ENCODE measurements around the gene LYPD5. TPM values are rescaled to one million over a fixed set of nuclear protein-coding genes. Genes with fewer than 3 reads are reported as not detected.

The LYPD5 gene
- total RNA-seq, 4 donors from 2014 or later, result 48.5 to 114 (median 98.5) TPM

DNA sequence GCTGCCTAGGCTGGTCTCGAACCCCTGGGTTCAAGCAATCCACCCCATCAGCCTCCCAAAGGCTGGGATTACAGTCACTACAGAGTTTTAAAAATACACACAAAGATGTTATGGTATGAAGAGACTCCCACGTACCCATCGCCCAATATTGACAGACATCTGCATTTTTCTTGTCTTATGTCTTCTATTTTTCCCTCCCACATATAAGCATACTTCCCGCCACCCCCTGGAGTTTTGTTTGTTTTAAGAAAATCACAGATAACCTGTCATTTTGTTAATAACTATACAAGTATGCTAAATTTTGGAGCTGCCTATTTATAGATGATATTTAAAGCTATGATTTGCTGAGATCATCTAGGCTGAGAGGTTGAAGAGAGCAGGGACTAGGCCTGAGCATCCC, 41.3 kb downstream of the LYPD5 start:
- TF ChIP-seq, protein P1, sequence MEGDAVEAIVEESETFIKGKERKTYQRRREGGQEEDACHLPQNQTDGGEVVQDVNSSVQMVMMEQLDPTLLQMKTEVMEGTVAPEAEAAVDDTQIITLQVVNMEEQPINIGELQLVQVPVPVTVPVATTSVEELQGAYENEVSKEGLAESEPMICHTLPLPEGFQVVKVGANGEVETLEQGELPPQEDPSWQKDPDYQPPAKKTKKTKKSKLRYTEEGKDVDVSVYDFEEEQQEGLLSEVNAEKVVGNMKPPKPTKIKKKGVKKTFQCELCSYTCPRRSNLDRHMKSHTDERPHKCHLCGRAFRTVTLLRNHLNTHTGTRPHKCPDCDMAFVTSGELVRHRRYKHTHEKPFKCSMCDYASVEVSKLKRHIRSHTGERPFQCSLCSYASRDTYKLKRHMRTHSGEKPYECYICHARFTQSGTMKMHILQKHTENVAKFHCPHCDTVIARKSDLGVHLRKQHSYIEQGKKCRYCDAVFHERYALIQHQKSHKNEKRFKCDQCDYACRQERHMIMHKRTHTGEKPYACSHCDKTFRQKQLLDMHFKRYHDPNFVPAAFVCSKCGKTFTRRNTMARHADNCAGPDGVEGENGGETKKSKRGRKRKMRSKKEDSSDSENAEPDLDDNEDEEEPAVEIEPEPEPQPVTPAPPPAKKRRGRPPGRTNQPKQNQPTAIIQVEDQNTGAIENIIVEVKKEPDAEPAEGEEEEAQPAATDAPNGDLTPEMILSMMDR (IDR thresholded peaks at IDR 0.05), result no peak
- no peak for TF ChIP-seq EP300 (IDR thresholded peaks at IDR 0.05)
- TF ChIP-seq POLR2AphosphoS5 (IDR thresholded peaks at IDR 0.05), result no peak
- TF ChIP-seq POLR2A (IDR thresholded peaks at IDR 0.05), result no peak
- no peak overlapping the region for H3K27ac ChIP-seq
- H3K9me3 ChIP-seq, result no peaks in the 10 kb centered on the region
- peaks cover 57% of the 10 kb centered on the region for H3K4me1 ChIP-seq
- DNase-seq (ENCODE audit: low spot score in 2 of 2), result no peak
- WGBS, result 89% methylated on average over 4 of the region's 4 CpGs
- H3K27me3 ChIP-seq, result no peaks in the 10 kb centered on the region
- no peaks in the 10 kb centered on the region for H3K36me3 ChIP-seq
- H3K4me3 ChIP-seq, result no peak overlapping the region

DNA sequence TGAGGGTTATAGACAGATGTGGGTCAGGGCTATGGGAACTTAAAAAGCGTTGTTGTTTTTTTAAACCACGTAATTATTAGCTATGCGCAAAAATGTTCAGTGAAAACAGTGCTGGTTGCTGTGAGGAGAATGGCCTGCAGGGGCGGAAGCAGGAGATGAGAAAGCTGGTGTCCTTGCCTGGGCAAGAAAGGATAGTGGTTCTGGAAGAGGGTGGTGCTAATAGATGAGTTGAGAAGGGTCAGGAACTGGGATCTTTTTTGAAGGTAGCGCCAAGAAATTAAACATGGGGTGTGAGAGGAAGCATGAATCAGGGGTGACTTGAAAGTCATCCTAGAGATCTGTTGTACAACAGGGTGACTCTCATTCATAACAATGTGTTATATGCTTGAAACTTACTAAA, 42.7 kb downstream of the LYPD5 start:
- Histone ChIP-seq H3K9me3 (no peaks in the 10 kb centered on the region), H3K27ac (peak overlapping the region; percentile 61), H3K4me1 (peaks cover 52% of the 10 kb centered on the region), H3K27me3 (no peaks in the 10 kb centered on the region), H3K4me3 (no peak overlapping the region), H3K36me3 (no peaks in the 10 kb centered on the region)
- 44% methylated on average over 5 of the region's 5 CpGs for WGBS
- no peak for DNase-seq (ENCODE audit: low spot score in 2 of 2)
- no peak for TF ChIP-seq EP300 (IDR thresholded peaks at IDR 0.05)
- TF ChIP-seq POLR2AphosphoS5 (IDR thresholded peaks at IDR 0.05), result no peak
- TF ChIP-seq POLR2A (IDR thresholded peaks at IDR 0.05), result no peak
- TF ChIP-seq, protein P1 (IDR thresholded peaks at IDR 0.05), result peak in 1 of 2 donors; percentile 13

DNA sequence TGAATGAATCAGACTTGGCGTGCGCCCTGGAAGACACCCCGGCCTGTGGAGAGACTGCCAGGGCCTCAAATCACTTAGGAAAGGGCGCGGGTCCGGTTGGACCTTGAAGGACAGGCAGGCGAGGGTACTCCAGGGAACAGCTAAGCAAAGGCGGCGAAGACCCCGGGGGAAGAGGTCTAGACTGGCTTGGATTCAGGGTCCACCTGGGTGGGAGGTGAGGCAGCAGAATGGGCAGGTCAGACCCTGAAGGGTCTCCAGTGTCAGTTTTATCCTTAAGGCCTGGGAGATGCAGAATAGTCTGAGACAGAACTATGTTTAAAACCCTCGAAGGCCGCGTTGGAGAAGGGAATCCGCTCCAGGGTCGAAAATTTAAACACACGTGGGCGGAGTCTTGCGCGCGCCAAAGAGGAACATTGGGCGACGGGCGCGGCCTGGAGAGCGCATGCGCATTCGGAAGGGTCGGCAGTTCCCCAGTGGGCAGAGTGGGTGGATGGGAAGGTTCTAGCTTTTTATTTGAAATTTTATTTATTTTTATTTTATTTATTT, 46.9 kb downstream of the LYPD5 start:
- peaks cover 9% of the 10 kb centered on the region for H3K36me3 ChIP-seq
- no peaks in the 10 kb centered on the region for H3K27me3 ChIP-seq
- peak in 1 of 2 donors; percentile 87 for DNase-seq (ENCODE audit: low spot score in 2 of 2)
- TF ChIP-seq POLR2A (IDR thresholded peaks at IDR 0.05) (no peak), EP300 (IDR thresholded peaks at IDR 0.05) (no peak), POLR2AphosphoS5 (IDR thresholded peaks at IDR 0.05) (no peak)
- TF ChIP-seq, protein P1 (IDR thresholded peaks at IDR 0.05), result no peak
- peak overlapping the region; percentile 70 for H3K4me3 ChIP-seq
- under 1% methylated on average over 28 of the region's 28 CpGs for WGBS
- H3K9me3 ChIP-seq, result no peaks in the 10 kb centered on the region
- peaks cover 69% of the 10 kb centered on the region for H3K4me1 ChIP-seq
- H3K27ac ChIP-seq, result peak overlapping the region; percentile 98

DNA sequence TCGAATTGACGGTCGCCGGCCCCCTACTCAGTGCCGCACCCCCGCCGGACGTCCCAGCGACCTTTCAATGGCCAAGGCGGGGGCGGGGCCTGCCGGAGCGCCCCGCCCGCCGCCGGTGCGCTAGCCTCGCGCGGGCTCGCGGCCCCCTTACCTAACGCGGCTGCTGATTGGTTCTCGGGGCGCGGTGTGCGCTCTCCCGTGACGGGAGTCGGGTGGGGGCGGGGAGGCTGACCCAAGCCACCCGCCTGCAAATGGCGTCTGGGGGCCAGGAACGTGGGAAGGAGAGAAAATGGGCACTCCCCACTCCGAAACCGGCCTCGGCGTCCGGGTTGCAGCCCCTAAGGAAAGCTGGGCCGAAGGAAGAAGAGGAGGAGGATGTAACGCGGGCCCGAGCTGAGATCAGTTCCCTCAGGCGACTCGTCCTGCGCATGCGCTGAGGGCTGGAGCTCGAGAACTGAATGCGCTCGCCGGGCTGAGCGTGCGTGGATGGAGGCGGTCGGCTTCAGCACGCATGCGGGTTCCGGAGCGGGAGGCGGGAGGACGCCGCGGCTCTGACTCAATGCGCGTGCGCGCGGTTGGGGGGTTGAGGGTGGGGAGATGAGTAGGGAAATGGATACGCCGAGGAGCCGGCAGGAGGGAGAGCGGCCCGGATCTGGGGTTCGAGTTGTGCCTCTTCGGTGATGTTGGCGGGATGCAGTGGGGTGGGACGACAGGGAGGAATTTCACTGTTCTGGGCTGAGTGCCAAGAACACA, 47.6 kb downstream of the LYPD5 start, which contains the start of gene SMG9:
Gene SMG9, minus strand, starts transcription at position 460 of the 753 bp plus-strand sequence. CDS start 4,221 bp downstream, outside the sequence.
- Histone ChIP-seq H3K9me3 (no peaks in the 10 kb centered on the region), H3K27me3 (no peaks in the 10 kb centered on the region), H3K4me1 (peaks cover 68% of the 10 kb centered on the region), H3K4me3 (peak within 1 kb of the TSS; percentile 70), H3K36me3 (peaks cover 16% of the 10 kb centered on the region), H3K27ac (peak within 1 kb of the TSS; percentile 98)
- WGBS, result under 1% methylated on average over 38 of the region's 79 CpGs
- TF ChIP-seq POLR2A (IDR thresholded peaks at IDR 0.05), result peak; percentile 29 to 56
- TF ChIP-seq, protein P1 (IDR thresholded peaks at IDR 0.05), result no peak
- no peak for TF ChIP-seq EP300 (IDR thresholded peaks at IDR 0.05)
- TF ChIP-seq POLR2AphosphoS5 (IDR thresholded peaks at IDR 0.05), result peak in 2 of 3 donors; percentile 18 to 79
- peak; percentile 98 for DNase-seq (ENCODE audit: low spot score in 2 of 2)

DNA sequence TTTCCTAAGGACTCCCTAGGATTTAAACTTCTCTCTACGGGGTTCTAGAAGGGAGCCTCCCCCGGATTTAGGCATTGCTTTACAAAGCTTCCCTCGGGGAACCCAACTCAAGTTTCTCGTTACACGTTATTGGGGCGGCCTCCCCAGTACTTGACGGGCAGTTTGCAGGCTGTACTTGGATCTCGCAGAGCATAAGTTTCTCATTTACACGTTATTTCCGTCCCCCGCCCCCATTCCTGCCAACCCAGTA, 48.1 kb downstream of the LYPD5 start:
- TF ChIP-seq EP300 (IDR thresholded peaks at IDR 0.05), result no peak
- TF ChIP-seq, protein P1 (IDR thresholded peaks at IDR 0.05), result no peak
- TF ChIP-seq POLR2AphosphoS5 (IDR thresholded peaks at IDR 0.05), result no peak
- TF ChIP-seq POLR2A (IDR thresholded peaks at IDR 0.05), result no peak
- no peaks in the 10 kb centered on the region for H3K27me3 ChIP-seq
- peaks cover 21% of the 10 kb centered on the region for H3K36me3 ChIP-seq
- peak overlapping the region; percentile 70 for H3K4me3 ChIP-seq
- WGBS, result 0% methylated on average over 11 of the region's 11 CpGs
- no peak for DNase-seq (ENCODE audit: low spot score in 2 of 2)
- peak overlapping the region; percentile 98 for H3K27ac ChIP-seq
- H3K4me1 ChIP-seq, result peaks cover 64% of the 10 kb centered on the region
- no peaks in the 10 kb centered on the region for H3K9me3 ChIP-seq

Measured in suprapubic skin (tissue), 4 donors.